K562 (cell line): ENCODE measurements around the gene SLC8A2.

Experiments used
- BHLHE40 ChIP-seq: IDR thresholded peaks from 2 replicates; pipeline ENCODE4 v1.6.1; 2011; ENCODE audit warnings: low read length, improper control_type of control experiment
- CBFA2T3 ChIP-seq: fragments of 450-650 bp; IDR thresholded peaks from 2 replicates; pipeline ENCODE4 v1.6.1; 2017
- L3MBTL2 ChIP-seq: fragments of 450-650 bp; IDR thresholded peaks from 2 replicates; pipeline ENCODE4 v1.6.1; 2016; ENCODE audit warnings: mild to moderate bottlenecking, moderate library complexity
- MCM3 ChIP-seq: fragments of 450-650 bp; IDR thresholded peaks from 2 replicates; pipeline ENCODE4 v1.6.1; 2016
- PHF8 ChIP-seq: fragments of 200-600 bp; sonication (generic); IDR thresholded peaks from 2 replicates; pipeline ENCODE4 v1.6.1; 2012; ENCODE audit warnings: mixed run types, mild to moderate bottlenecking, inconsistent platforms, low read length, moderate library complexity, borderline replicate concordance
- POLR2AphosphoS2 ChIP-seq: IDR thresholded peaks from 2 replicates; pipeline ENCODE4 v1.6.1; 2012; ENCODE audit warnings: low read length, improper control_type of control experiment
- SIRT6 ChIP-seq: IDR thresholded peaks from one replicate; pipeline ENCODE4 v1.6.1; 2012; ENCODE audit warnings: low read depth, mild to moderate bottlenecking, control low read depth, inconsistent platforms, low read length, moderate library complexity
- XRCC3 ChIP-seq: fragments of 450-650 bp; IDR thresholded peaks from 2 replicates; pipeline ENCODE4 v1.6.1; 2017; ENCODE audit warnings: mild to moderate bottlenecking, moderate library complexity
- ZBED1 ChIP-seq: IDR thresholded peaks from 2 replicates; pipeline ENCODE4 v1.6.1; 2014
- ZNF586 ChIP-seq: fragments of 450-650 bp; formaldehyde crosslinking; conservative IDR thresholded peaks from 2 replicates; pipeline ENCODE4 v1.4.0; 2020; ENCODE audit warnings: mild to moderate bottlenecking, moderate library complexity
- ZNF707 ChIP-seq: fragments of 250-450 bp; sonication (Bioruptor Pico); conservative IDR thresholded peaks from 2 replicates; pipeline ENCODE4 v1.8.0; 2022; ENCODE audit warnings: inconsistent platforms, mild to moderate bottlenecking, moderate library complexity

DNA sequence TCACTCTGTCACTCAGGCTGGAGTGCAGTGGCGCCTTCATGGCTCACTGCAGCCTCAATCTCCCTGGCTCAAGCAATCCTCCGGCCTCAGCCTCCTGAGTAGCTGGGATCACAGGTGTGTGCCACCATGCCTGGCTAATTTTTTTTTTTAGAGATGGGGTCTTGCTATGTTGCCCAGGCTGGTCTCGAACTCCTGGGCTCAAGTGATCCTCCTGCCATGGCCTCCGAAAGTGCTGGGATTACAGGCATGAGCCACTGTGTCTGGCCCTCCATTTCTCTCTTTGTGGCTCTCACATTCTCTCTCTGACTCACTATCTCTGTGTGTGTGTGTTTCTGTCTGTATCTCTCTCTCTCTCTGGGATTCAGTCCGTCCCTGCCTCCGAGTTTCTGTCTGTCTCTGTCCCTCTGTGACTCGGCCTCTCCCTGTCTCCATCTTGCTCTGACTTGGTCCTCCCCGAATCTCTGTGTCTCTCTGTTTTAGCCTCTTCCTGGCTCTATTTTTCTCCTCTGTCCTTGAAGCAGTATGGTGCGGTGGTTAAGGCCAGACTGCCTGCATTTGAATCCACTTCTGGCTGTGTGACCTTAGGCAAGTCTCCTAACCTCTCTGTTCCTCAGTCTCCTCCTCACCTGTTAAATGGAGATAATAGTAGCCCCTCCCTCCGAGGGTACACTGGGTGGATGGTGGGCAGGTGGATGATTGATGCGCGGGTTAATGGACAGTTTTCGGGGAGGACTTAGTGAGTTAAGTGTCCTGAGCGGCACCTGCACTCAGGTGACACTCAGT, 63.3 kb downstream of the SLC8A2 start:
- TF ChIP-seq L3MBTL2: no peak
- no peak for TF ChIP-seq CBFA2T3
- no peak for TF ChIP-seq POLR2AphosphoS2
- TF ChIP-seq SIRT6: no peak
- no peak for TF ChIP-seq BHLHE40
- no peak for TF ChIP-seq ZBED1
- no peak for TF ChIP-seq MCM3
- TF ChIP-seq XRCC3: no peak
- TF ChIP-seq ZNF586: no peak
- no peak for TF ChIP-seq ZNF707 (CRISPR knock-in tag)
- TF ChIP-seq PHF8: no peak
